Sigmoid colon (tissue), 4 donors: Measurements from ENCODE around the gene RAB41.

Experiments
- EP300 ChIP-seq, 4 donors: sonication (generic); formaldehyde crosslinking; IDR thresholded peaks; one replicate each; pipeline ENCODE4 v1.6.1; 2017; ENCODE audit warnings: antibody characterized with exemption in 4 of 4
- POLR2A ChIP-seq, 2 donors: fragments of 450-650 bp; IDR thresholded peaks; one replicate each; pipeline ENCODE4 v1.6.1; 2016; ENCODE audit warnings: antibody characterized with exemption in 2 of 2, mild to moderate bottlenecking in 2 of 2, moderate library complexity in 2 of 2
- POLR2AphosphoS5 ChIP-seq, 4 donors: sonication (generic); formaldehyde crosslinking; IDR thresholded peaks; one replicate each; pipeline ENCODE4 v1.6.1; 2017; ENCODE audit warnings: antibody characterized with exemption in 4 of 4
- TF ChIP-seq, protein P1 (sequence below), 4 experiments: fragments of 450-650 bp in 3 of 4; fragments of 200-600 bp in 1 of 4; IDR thresholded peaks; one replicate each; pipeline ENCODE4 v1.5.1; 2016 to 2019; ENCODE audit warnings: antibody characterized with exemption in 4 of 4, mild to moderate bottlenecking in 3 of 4, moderate library complexity in 2 of 4

DNA sequence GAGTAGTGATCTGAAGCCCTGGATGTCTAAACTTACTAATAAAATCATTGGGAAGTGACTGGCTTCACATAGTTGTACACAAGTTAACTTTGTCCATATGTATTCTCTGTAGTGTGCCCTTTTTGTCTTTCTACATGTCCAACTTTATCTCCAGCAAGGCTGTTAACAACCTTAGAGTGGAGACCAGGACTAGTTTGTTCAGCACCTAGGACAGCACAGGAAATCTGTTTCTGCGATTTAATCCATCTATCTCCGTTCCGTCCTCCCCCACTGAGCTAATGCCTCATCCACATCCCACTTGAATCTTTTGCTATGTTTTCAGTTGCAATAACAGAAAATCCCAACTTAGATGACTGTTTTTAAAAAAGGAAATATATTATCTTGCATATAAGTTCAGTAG is 17.2 kb upstream of the RAB41 start:
- TF ChIP-seq POLR2A (IDR thresholded peaks at IDR 0.05), result no peak
- TF ChIP-seq, protein P1, sequence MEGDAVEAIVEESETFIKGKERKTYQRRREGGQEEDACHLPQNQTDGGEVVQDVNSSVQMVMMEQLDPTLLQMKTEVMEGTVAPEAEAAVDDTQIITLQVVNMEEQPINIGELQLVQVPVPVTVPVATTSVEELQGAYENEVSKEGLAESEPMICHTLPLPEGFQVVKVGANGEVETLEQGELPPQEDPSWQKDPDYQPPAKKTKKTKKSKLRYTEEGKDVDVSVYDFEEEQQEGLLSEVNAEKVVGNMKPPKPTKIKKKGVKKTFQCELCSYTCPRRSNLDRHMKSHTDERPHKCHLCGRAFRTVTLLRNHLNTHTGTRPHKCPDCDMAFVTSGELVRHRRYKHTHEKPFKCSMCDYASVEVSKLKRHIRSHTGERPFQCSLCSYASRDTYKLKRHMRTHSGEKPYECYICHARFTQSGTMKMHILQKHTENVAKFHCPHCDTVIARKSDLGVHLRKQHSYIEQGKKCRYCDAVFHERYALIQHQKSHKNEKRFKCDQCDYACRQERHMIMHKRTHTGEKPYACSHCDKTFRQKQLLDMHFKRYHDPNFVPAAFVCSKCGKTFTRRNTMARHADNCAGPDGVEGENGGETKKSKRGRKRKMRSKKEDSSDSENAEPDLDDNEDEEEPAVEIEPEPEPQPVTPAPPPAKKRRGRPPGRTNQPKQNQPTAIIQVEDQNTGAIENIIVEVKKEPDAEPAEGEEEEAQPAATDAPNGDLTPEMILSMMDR (IDR thresholded peaks at IDR 0.05), result no peak
- no peak for TF ChIP-seq POLR2AphosphoS5 (IDR thresholded peaks at IDR 0.05)
- TF ChIP-seq EP300 (IDR thresholded peaks at IDR 0.05), result no peak
